Muscle of leg (tissue), 11 donors: ENCODE data around the gene MED14. TPM values are rescaled to one million over a fixed set of nuclear protein-coding genes. Genes with fewer than 3 reads are reported as not detected.
A peak's percentile ranks its signal among the peaks of the same experiment; 100 is the strongest.

Source experiments
- DNase-seq: peaks from one replicate; pipeline ENCODE4 v3.0.0; 2013
- H3K27ac ChIP-seq: one replicate; pipeline ENCODE4 v1.5.1; 2013; ENCODE audit warnings: mild to moderate bottlenecking, low read length, control low read depth
- H3K27me3 ChIP-seq: one replicate; pipeline ENCODE4 v1.6.1; 2013; ENCODE audit warnings: low read length; ENCODE audit not compliant: control insufficient read depth, insufficient read depth
- H3K36me3 ChIP-seq: one replicate; pipeline ENCODE4 v1.6.1; 2013; ENCODE audit warnings: low read length; ENCODE audit not compliant: control insufficient read depth, insufficient read depth
- H3K4me1 ChIP-seq: one replicate; pipeline ENCODE4 v1.6.1; 2013; ENCODE audit warnings: low read length; ENCODE audit not compliant: control insufficient read depth, insufficient read depth
- H3K4me3 ChIP-seq: one replicate; pipeline ENCODE4 v1.5.1; 2013; ENCODE audit warnings: low read length, control low read depth
- H3K9me3 ChIP-seq: replicated peaks from 2 replicates; pipeline ENCODE4 v1.6.1; 2013; ENCODE audit warnings: low read depth, low read length; ENCODE audit not compliant: control insufficient read depth
- WGBS: methylation state at CpG from one replicate; pipeline ENCODE4 v1.1.5; 2013; ENCODE audit warnings: missing lambda C conversion rate; ENCODE audit not compliant: insufficient coverage; 5-methylcytosine and 5-hydroxymethylcytosine counted together
- polyA plus RNA-seq, 8 donors: library from polyadenylated mRNA; unstranded; fragments of 120-200 nt; gene quantifications; one replicate each; pipeline versions ENCODE4 v1.2.1 to v1.2.3, GENCODE V29; 2013; ENCODE audit warnings: inconsistent platforms in 1 of 8, low replicate concordance in 1 of 8; ENCODE audit not compliant: insufficient read length in 8 of 8, insufficient read depth in 1 of 8
- total RNA-seq: library from RNA; stranded (reverse); fragments of 120-200 nt; gene quantifications from one replicate; pipeline ENCODE4 v1.2.4, GENCODE V29; 2013

MED14 gene
- total and polyA plus RNA-seq, 9 donors = 18.8 to 37.8 (median 34.3) TPM

- WGBS = 11% methylated on average over 29 of the region's 33 CpGs
- DNase-seq = peak; percentile 31
- Histone ChIP-seq H3K4me3 (peak overlapping the region; percentile 68), H3K36me3 (peaks cover 3% of the 10 kb centered on the region), H3K4me1 (peaks cover 22% of the 10 kb centered on the region), H3K9me3 (no peaks in the 10 kb centered on the region), H3K27ac (peak overlapping the region; percentile 47), H3K27me3 (peaks cover 32% of the 10 kb centered on the region)
Measured at GRCh38 chrX:40646489-40647306, 88.6 kb downstream of the MED14 start.

GRCh38 chrX:40644821-40645358, 90.5 kb downstream of the MED14 start:
- WGBS = 59% methylated on average over 3 of the region's 4 CpGs

GRCh38 chrX:40644176-40644575, 91.2 kb downstream of the MED14 start:
- peak; percentile 64 for DNase-seq
- H3K4me3 ChIP-seq = no peak overlapping the region
- peaks cover 22% of the 10 kb centered on the region for H3K4me1 ChIP-seq
- H3K27me3 ChIP-seq = peaks cover 47% of the 10 kb centered on the region
- no peaks in the 10 kb centered on the region for H3K9me3 ChIP-seq
- peak overlapping the region; percentile 4 for H3K27ac ChIP-seq
- WGBS = no CpG with 5 or more reads among the region's 5 CpGs
- H3K36me3 ChIP-seq = peaks cover 9% of the 10 kb centered on the region

More at GRCh38 chrX:40644821-40645358, 90.5 kb downstream of the MED14 start:
- Histone ChIP-seq H3K27me3 (peaks cover 42% of the 10 kb centered on the region), H3K36me3 (peaks cover 5% of the 10 kb centered on the region), H3K4me3 (peak overlapping the region; percentile 9), H3K4me1 (peaks cover 22% of the 10 kb centered on the region), H3K9me3 (no peaks in the 10 kb centered on the region), H3K27ac (peak overlapping the region; percentile 78)
- peak; percentile 77 for DNase-seq

GRCh38 chrX:40637687-40638086, 97.7 kb downstream of the MED14 start:
- no peak overlapping the region for H3K4me3 ChIP-seq
- peaks cover 38% of the 10 kb centered on the region for H3K36me3 ChIP-seq
- no peaks in the 10 kb centered on the region for H3K9me3 ChIP-seq
- no peak for DNase-seq
- WGBS = no CpG with 5 or more reads among the region's 3 CpGs
- H3K27me3 ChIP-seq = peaks cover 43% of the 10 kb centered on the region
- H3K27ac ChIP-seq = no peak overlapping the region
- H3K4me1 ChIP-seq = no peaks in the 10 kb centered on the region

- H3K9me3 ChIP-seq = no peaks in the 10 kb centered on the region
- WGBS = 86% methylated on average over 4 of the region's 4 CpGs
- no peak overlapping the region for H3K4me3 ChIP-seq
- peaks cover 31% of the 10 kb centered on the region for H3K27me3 ChIP-seq
- no peaks in the 10 kb centered on the region for H3K4me1 ChIP-seq
- H3K36me3 ChIP-seq = peaks cover 37% of the 10 kb centered on the region
- no peak overlapping the region for H3K27ac ChIP-seq
- DNase-seq = no peak
Measured at GRCh38 chrX:40632199-40632598, 103.1 kb downstream of the MED14 start.

- 85% methylated on average over 4 of the region's 5 CpGs for WGBS
- Histone ChIP-seq H3K4me3 (no peak overlapping the region), H3K27ac (no peak overlapping the region), H3K36me3 (peaks cover 21% of the 10 kb centered on the region), H3K4me1 (no peaks in the 10 kb centered on the region), H3K9me3 (no peaks in the 10 kb centered on the region), H3K27me3 (peaks cover 29% of the 10 kb centered on the region)
- DNase-seq = no peak
Measured at GRCh38 chrX:40628506-40628905, 106.8 kb downstream of the MED14 start.

- no peak overlapping the region for H3K4me3 ChIP-seq
- H3K27me3 ChIP-seq = peaks cover 36% of the 10 kb centered on the region
- WGBS = no CpG with 5 or more reads among the region's 4 CpGs
- H3K27ac ChIP-seq = no peak overlapping the region
- peaks cover 3% of the 10 kb centered on the region for H3K9me3 ChIP-seq
- peak; percentile 31 for DNase-seq
- H3K36me3 ChIP-seq = peaks cover 11% of the 10 kb centered on the region
- no peaks in the 10 kb centered on the region for H3K4me1 ChIP-seq
Measured at GRCh38 chrX:40625294-40625693, 110.0 kb downstream of the MED14 start.

- peaks cover 3% of the 10 kb centered on the region for H3K9me3 ChIP-seq
- no peaks in the 10 kb centered on the region for H3K4me1 ChIP-seq
Measured at GRCh38 chrX:40623665-40624064, 111.7 kb downstream of the MED14 start.

GRCh38 chrX:40623139-40623536, 112.2 kb downstream of the MED14 start, which contains the start of gene MPC1L:
Gene MPC1L, plus strand, starts transcription at chrX:40623428. Its CDS starts 138 bp downstream, at chrX:40623566.
- Histone ChIP-seq H3K27ac (no peak within 1 kb of the TSS), H3K4me3 (no peak within 1 kb of the TSS), H3K4me1 (no peaks in the 10 kb centered on the region), H3K27me3 (peaks cover 30% of the 10 kb centered on the region), H3K9me3 (peaks cover 3% of the 10 kb centered on the region), H3K36me3 (peaks cover under 1% of the 10 kb centered on the region)
- no peak for DNase-seq
- WGBS = 89% methylated on average over 38 of the region's 38 CpGs

More at GRCh38 chrX:40623665-40624064, 111.7 kb downstream of the MED14 start:
- Histone ChIP-seq H3K36me3 (peaks cover 3% of the 10 kb centered on the region), H3K4me3 (no peak overlapping the region), H3K27me3 (peaks cover 33% of the 10 kb centered on the region), H3K27ac (no peak overlapping the region)
- DNase-seq = no peak
- WGBS = 85% methylated on average over 23 of the region's 32 CpGs

- Histone ChIP-seq H3K9me3 (peaks cover 3% of the 10 kb centered on the region), H3K27me3 (peaks cover 32% of the 10 kb centered on the region), H3K27ac (no peak overlapping the region), H3K4me1 (no peaks in the 10 kb centered on the region), H3K36me3 (no peaks in the 10 kb centered on the region), H3K4me3 (no peak overlapping the region)
- no peak for DNase-seq
- WGBS = 56% methylated on average over 18 of the region's 18 CpGs
Measured at GRCh38 chrX:40622479-40623138, 112.7 kb downstream of the MED14 start.
